PC-9 (cell line): ENCODE measurements around the gene ULBP3.

Source experiments
- CTCF ChIP-seq: fragments of 200-600 bp; sonication (generic); conservative IDR thresholded peaks from 2 replicates; pipeline ENCODE4 v1.6.1; 2017; ENCODE audit warnings: mixed run types, antibody characterized with exemption, mild to moderate bottlenecking, moderate library complexity
- EZH2 ChIP-seq: fragments of 200-600 bp; sonication (generic); IDR thresholded peaks from 2 replicates; pipeline ENCODE4 v1.8.0; 2017; ENCODE audit warnings: antibody characterized with exemption, low read depth

DNA sequence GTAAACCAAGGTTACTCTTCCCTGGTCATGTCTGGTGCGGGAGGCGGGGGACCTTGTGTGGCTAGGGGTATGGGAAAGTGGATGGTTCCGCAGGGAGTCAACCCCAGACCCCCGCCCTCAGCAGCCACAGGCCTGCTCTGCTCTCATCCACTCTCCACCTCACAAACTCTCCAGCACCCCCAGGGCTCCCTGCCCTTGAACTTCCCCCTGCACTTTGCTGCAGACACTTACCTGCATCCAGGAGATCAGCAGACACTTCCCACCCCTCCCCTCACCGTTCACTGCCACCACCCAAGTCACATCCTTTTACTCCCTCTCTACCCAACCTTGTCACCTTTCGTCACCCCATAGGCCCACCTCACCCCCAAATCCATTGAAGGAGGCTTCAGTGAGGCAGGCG, 39.6 kb downstream of the ULBP3 start:
- TF ChIP-seq CTCF (no peak), EZH2 (no peak)
